RWPE2 (cell line): ENCODE measurements around the gene UBE2D4.
"Not testable (repeated sequence)": the region's sequence is repeated elsewhere in the genome, so short reads cannot be mapped to it uniquely, and the experiment has no call there.

Source experiments
- ATAC-seq: fragments of 200-7000 bp; cut with Tn5 transposase; 3 replicates; pipeline ENCODE4 v1.9.1; 2021; ENCODE audit warnings: low read depth
- DNase-seq: peaks from one replicate; pipeline ENCODE4 v3.0.0-alpha.2; 2020; ENCODE audit warnings: low spot score
- H3K27ac ChIP-seq: fragments of 450-650 bp; 2 replicates; pipeline ENCODE4 v1.5.1; 2017; ENCODE audit warnings: mild to moderate bottlenecking; ENCODE audit not compliant: poor library complexity, severe bottlenecking
- H3K27me3 ChIP-seq: fragments of 250-450 bp; sonication (Bioruptor Pico); 2 replicates; pipeline ENCODE4 v1.5.1; 2021; ENCODE audit warnings: mild to moderate bottlenecking, moderate library complexity; ENCODE audit not compliant: insufficient read depth, poor library complexity, severe bottlenecking
- H3K36me3 ChIP-seq: fragments of 250-450 bp; sonication (Bioruptor Pico); 2 replicates; pipeline ENCODE4 v1.5.1; 2020; ENCODE audit warnings: low read depth, mild to moderate bottlenecking, moderate library complexity
- H3K4me1 ChIP-seq: fragments of 250-450 bp; sonication (Bioruptor Pico); 2 replicates; pipeline ENCODE4 v1.5.1; 2021; ENCODE audit warnings: mild to moderate bottlenecking, moderate library complexity; ENCODE audit not compliant: insufficient read depth, poor library complexity, severe bottlenecking
- H3K4me3 ChIP-seq: fragments of 250-450 bp; sonication (Bioruptor Pico); 2 replicates; pipeline ENCODE4 v1.5.1; 2021; ENCODE audit warnings: mild to moderate bottlenecking, moderate library complexity; ENCODE audit not compliant: severe bottlenecking
- H3K9me3 ChIP-seq: fragments of 250-450 bp; sonication (Bioruptor Pico); 2 replicates; pipeline ENCODE4 v1.5.1; 2021; ENCODE audit warnings: mild to moderate bottlenecking, moderate library complexity; ENCODE audit not compliant: severe bottlenecking

UBE2D4 gene

GRCh38 chr7:43997532-43997931 lies 71.3 kb downstream of the UBE2D4 start, which contains the start of gene SPDYE1:
Gene SPDYE1, plus strand, starts transcription at chr7:43997897. Its CDS starts 2,053 bp downstream, at chr7:43999950.
- H3K9me3 ChIP-seq, H3K27me3 ChIP-seq, H3K27ac ChIP-seq, H3K36me3 ChIP-seq, H3K4me3 ChIP-seq, H3K4me1 ChIP-seq, DNase-seq, ATAC-seq: not testable (repeated sequence)
